ENCODE data around the gene DDX1. TPM values are rescaled to one million over a fixed set of nuclear protein-coding genes. Genes with fewer than 3 reads are reported as not detected.

DDX1 gene
- total RNA-seq, 1 donor from 2014 or later = 167 TPM

DNA sequence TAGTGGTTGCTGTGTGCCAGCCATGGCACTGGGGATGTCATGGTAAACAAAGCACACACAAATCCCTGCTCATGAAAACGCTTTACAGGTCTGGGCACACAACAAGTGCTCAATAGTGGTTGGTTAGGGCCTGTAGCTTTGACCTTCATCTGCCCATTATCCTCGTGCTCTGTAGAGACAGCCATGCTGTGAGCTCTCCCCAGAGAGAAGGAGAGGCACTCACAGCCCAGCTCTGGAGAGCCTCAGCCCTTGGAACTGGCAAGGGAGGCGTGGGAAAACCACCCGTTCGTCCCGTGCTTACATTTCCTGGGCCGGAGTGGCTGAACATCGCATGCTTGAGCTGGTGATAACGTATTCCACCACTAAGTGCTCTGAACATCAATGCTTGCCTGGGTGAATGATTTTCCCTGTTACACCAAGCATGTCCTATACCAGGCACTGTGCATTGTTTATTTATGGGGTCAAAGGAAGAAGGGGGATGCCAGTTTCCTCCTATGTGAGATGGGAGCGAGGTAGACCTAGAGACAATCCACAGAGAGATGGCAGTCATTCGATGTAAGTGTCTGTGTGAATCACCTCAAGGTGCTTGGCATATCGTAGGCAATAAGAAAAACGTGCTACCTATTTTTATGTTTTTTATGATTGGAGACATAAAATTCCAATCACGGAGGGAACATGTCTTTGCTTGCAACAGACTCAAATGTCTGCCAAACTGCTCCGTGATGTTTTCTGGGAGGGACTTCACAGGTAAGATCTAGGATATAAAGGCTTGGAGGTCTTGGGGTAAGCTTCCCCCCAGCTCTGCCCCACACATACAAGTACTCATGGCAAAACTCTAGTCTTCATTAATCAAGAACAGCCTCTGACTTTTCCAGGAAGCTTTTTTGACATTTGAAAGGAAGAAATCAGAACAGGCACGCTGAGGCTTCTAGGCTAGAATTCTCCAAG, 75.5 kb downstream of the DDX1 start:
- DNase-seq (no peak), ATAC-seq (no peak)
- intact Hi-C loops (cut with micrococcal nuclease) = no loop called here

DNA sequence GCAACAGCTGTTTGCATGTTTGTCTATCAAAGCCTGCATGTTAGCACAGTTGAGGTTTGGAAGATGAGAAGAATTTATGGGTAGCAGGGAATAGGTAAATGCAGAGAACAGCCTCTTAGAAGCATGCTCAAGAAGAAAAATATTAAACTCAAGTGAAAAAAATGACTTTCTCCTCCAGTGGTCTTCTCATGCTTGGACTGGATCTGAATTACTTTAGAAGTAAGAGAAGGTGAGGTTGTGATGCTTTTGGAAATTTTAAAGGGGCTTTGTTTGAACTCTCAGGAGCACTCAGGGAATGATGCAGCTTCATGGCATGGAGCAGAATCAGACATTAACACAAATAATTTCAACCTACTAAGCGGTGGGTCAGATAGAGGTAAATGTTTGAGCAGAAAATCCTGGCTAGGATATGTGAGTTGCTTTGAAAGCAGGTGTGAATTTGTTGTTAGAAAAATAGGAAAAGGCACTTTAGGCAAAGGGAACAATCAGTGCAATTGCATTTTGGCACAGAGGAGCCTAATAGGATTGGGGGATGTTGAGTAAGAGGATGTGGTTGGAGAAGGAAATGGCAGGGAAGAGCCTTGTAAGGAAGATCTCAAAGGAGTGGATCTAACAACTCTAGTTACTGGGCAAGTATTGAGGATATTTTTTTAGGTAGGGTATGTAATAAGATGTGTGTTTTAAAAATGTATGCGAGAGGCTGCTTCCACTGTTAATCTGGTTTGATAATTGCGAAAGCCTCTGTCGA, 76.3 kb downstream of the DDX1 start:
- DNase-seq (no peak), ATAC-seq (no peak)
- intact Hi-C loops (cut with micrococcal nuclease) = no loop called here

DNA sequence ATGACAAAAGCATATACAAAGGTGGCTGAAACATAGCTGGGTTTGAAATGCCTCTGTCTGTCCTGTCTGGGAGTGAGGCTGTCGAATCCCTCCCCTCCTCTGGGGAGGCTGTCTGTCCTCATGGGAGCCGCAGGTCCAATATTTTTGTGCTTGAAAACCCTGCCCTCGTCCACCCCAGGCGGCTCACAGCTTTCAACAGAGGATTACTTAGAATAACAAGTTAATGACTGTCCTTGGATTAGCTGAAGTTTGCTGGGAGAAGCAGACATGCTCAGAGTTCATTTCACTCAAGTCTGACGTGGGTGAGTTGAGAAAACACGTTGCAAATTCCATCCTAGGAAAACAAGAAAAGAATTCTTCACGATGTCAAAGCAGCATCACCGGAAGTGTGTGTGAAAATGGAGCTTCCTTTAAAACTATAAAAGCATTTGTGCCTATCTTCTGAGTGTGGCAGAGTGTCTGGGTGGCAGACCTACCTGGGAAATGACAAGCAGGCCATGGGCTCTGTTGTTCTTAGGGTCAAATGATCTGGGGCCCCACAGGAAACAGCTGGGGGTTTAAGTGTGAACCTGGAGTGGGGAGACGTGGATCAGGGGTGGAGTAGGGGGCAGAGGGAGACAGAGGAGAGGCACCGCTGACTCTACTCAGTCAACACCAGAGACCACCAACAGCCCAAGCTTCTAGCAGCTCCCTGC, 77.1 kb downstream of the DDX1 start:
- intact Hi-C loops (cut with micrococcal nuclease) = no loop called here
- DNase-seq = no peak
- ATAC-seq = no peak

DNA sequence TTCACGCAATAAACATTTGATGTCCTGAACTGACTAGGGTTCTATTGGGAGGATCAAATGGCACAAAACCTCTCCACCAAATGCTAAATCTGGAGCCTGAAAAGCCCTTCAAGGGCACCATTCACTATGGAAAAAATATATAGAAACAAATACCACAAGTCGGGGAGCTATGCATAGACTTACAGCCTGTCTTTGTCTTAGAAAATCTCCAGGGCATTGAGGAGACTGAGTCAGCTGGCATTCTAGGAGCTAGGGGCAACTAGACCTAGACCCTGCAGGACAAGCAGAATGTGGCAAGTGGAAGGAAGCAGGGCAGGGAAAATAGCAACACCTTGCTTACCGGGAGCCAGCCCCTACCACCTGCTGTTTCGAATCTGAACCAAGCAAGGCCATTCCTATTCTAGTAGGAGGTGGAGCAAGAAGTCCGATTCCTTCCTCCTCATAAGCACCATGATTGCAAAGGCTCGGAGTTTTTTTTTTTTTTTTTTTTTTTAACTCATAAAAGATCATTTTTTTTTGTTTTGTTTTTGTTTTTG, 77.8 kb downstream of the DDX1 start:
- intact Hi-C loops (cut with micrococcal nuclease) = no loop called here
- ATAC-seq (no peak), DNase-seq (no peak)

DNA sequence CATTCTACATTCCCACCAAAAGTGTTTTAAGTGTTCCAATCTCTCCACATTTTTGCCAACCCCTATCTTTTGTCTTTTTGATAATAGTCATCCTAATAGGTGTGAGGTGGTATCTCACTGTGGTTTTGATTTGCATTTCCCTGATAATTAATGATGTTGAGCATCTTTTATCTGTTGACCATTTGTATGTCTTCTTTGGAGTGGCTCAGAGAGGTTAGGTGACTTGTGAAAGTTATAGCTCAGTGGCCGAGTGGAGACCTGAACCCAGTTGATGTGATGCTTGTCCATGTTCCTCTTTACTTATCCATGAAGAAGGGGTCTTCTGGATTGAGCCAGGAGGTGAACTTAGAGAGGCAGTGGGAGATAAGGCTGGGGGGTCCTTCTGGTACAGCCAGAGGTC, 78.8 kb downstream of the DDX1 start:
- intact Hi-C loops (cut with micrococcal nuclease) = no loop called here
- no peak for DNase-seq
- ATAC-seq = no peak

DNA sequence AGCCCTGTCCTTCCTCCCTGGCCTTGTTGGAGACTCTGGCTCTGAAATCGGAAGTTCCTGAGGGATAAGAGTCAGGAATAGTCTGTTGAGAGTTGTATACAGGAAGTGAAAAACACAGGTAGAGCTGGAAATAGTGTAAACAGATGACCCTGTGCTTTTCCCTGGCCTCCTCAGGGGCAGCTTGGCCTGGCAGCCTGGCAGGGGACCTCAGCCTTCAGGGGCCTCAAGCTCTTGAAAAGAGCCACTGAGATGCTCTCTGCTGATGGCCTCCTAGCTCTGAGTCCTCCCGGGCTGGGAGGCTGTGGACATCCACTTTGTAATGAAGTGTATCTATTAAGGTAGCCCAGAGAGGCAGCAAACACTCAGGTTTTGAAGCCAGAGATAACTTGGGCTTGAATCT, 79.3 kb downstream of the DDX1 start:
- intact Hi-C loops (cut with micrococcal nuclease) = no loop called here
- no peak for ATAC-seq
- DNase-seq = no peak

DNA sequence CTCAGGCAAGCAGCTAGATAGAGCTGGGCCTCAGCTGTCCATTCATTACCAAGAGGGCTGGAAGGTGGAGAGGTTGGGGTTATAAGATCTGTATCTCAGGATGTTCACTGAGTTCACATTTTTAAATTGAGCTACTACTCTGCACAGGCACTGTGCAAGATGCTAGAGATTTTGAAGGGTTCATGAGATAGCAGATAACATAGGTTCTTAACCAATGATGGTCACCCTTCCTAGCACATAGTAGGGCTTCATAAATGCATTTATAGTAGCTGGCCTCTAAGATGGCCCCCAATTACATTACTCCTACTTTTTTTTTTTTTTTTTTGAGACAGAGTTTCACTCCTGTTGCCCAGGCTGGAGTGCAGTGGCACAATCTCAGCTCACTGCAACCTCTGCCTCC, 79.7 kb downstream of the DDX1 start:
- intact Hi-C loops (cut with micrococcal nuclease) = no loop called here
- DNase-seq (no peak), ATAC-seq (no peak)

DNA sequence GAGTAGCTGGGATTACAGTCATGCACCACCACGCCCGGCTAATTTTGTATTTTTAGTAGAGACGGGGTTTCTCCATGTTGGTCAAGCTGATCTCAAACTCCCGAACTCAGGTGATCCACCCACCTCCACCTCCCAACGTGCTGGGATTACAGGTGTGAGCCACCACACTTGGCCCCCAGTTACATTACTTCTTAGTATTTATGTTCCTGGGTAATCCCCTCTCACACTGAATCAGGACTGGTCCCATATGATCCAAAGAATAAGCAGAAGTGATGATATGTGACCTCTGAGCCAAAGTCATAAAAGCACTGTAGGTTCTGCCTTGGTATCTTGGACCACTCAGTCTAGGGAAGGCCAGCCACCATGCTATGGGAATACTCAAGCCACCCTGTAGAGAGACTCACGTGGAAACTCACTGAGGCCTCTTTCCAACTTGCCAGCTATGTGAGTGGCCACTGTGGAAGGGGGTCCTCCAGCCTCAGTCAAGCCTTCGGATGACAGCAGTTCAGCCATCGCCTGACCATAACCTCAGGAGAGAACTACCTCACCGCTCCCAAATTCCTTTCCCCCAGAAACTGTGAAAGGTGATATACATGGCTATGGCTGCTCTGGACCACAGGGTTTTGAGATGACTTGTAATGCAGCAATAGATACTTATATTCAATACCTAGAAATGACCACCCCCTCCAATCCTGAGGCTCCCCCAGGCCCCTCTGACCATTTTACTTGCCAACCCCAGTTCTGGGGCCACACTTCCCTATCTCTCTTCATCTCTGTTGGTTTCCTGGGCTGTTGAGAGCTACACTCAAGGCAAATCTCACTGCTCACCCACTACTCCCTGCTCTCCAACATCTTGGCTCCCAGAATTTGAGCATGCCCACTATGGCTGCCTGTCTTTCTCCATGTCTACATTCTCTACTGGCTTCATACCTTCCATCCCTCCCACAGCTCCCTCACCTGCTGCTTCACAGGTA, 80.5 kb downstream of the DDX1 start:
- ATAC-seq (no peak), DNase-seq (no peak)
- intact Hi-C loops (cut with micrococcal nuclease) = no loop called here

DNA sequence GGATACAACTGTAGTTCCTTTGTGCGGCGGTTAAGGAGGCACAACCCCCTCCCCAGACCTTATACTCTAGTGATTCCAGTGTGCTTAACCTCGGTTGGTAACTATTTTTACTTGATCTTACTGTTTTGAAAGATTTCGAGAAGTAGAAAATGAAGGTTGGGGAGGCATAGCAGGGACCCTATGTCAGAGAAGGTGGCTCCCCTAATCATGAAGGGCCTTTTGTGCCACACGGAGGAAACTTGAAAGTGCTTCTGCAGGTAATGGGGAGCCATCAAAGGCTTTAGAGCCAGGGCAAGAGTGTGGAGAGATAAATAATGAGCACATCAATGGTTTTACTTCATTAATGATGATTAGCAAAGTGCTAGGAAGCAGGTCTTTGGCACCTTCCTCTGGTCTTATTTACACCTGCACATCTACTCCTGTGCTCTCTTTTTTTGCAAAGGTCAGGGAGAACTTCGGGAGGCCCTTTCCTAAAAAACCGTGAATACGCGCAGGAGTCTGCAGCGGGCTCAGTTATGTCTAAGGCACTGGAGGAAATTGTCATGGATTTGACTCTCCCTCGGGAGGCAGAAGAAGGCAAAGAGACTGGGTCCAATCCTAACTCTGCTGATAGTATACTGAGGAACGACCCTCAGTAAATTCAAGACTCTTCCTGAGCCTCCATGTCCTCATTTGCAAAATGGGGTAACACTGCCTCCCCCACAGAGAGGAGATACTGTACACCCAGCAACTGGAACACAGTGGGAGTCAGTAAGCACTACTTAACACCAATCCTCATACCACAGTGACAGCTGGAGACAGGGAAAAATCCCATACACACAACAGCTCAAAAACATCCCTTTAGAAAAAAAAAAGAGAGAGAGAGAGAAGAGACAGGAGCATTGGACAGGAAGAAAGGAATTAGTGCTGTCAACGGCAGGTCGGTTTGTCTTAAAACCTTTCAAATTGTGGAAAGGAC, 81.6 kb downstream of the DDX1 start:
- DNase-seq = no peak
- ATAC-seq = no peak
- intact Hi-C loops (cut with micrococcal nuclease) = no loop called here

DNA sequence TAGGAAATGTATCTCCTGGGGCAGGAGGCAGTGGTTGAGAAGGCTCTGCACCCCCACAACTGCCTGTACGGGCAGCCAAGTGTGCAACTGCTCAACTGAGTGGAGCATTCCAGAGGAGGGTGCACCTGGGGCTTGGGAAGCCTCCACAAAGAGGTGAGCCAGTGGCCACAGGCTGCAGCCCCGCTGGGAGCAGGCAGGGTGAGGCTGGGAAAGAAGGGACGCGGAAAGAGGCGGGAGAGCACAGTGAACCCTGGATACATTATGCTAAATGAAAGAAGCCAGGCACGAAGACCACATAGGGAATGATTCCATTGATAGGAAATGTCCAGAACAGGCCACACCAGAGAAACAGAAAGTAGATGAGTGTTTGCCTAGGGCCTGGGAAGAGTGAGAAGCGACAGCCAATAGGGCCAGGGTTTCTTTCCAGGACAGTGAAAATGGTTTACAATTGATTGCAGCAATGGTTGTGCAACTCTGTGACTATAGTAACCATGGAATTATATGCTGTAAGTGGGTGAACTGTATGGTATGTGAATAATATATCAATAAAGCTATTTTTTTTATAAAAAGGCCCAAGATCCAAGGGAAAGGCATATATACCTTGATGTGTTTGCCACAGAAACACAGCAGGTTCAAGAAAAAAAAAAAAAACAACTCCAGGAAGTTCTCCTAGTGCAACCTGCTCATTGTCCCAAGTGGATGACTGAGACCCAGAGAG, 82.4 kb downstream of the DDX1 start:
- intact Hi-C loops (cut with micrococcal nuclease) = no loop called here
- DNase-seq (no peak), ATAC-seq (no peak)

DNA sequence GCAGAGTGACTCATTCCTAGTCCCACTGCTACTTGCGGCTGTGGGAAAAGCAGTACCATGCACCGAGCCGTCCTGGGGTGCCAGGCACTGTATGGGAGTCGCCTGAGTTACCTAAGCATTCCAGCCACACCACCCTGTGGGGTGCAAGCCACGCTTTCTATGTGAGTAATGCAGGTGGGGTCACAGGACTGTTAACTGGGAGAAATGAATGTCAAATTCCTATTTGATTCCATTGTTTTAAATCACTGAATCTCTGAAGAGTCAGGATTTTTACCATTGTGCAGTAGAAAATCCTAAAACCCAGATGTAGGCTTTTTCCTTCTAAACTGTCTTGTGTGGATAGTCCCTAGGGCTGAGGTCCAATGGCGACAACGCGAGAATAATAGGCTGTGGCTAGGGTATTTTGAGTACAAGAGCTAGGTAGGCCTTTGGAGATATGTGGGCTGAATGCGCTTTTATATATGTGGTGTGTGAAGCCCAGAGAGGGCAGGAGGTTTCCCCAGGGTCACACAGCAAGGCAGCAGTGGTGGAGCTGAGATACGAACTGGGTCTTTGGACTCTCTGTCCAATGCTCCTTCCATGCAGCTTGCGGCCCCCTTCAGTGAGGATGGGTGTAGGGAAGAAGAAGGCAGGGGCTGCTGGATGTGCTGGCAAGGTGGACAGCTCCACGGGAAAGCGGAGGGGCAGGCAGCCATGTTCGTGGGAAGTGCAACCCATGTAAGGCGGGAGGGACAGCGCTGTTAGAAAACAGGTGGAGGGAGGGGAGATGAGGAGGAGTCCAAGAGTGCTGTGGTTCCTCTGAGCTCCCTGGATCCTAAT, 83.2 kb downstream of the DDX1 start:
- no peak for ATAC-seq
- DNase-seq = no peak
- intact Hi-C loops (cut with micrococcal nuclease) = no loop called here

DNA sequence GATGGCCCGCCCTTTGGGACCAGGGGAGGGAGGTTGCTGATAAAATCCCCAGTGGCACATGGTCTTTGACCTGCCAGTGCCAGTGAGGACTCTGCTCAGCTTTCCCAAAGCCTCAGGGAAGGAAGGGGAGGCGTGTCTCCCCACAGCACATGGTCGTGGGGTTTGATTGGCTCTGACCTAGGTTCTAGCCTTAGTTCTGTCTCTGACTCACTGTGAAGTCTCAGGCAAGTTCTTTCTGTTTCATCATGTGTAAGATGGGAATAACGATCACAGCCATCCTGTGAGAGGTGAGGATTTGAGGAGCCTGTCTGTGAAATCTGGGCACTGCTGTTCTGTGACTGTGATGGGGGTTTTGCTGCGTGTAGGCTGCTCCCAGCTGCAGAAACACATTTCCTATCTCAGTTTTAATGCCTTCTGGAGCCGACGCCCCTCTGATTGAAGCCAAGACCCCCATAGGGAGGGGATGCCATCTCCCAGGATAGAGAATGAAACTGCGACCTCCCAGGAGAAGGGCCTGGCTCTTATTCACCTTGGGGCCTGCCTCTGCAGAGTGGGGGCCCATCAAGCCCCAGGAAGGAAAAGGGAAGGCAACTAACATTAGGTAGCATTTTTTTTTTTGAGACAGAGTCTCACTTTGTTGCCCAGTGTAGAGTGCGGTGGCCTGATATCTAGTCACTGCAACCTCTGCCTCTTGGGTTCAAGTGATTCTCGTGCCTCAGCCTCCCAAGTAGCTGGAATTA, 84.0 kb downstream of the DDX1 start:
- intact Hi-C loops (cut with micrococcal nuclease) = no loop called here
- DNase-seq (no peak), ATAC-seq (no peak)

DNA sequence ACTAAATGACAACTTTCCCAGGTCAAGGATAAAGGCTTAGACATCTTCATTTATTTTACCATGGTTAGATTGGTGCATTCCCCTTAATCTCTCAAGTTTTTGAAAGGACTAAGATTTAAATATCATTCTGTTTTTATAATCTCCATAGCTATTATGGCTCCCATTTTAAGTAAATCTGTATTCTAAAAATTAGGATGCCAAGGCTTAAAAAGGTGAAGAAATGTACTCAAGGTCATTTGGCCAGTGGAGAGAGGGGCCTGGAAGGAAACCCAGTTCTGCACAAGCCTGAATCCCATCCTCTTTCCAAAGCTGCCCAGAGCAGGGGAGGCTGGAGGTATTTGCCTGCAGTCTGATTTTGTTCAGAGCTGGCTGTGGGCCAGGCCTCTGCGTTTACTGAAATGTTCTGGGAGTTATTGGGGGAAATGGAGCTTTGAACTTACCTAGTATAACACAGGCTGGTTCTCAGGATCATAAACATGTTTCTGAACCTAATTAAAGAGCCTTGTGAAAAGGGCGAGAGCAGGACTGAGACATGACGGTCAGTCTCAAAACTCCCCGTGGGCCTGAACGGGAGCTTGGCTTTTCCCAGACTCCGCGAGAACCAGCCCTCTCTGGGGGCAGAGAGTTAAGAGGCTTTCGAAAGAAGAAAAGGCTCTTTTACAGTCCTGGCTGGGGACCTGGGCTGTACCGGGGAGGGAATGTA, 85.6 kb downstream of the DDX1 start:
- intact Hi-C loops (cut with micrococcal nuclease) = no loop called here
- ATAC-seq (peak; percentile 57), DNase-seq (peak; percentile 41)

DNA sequence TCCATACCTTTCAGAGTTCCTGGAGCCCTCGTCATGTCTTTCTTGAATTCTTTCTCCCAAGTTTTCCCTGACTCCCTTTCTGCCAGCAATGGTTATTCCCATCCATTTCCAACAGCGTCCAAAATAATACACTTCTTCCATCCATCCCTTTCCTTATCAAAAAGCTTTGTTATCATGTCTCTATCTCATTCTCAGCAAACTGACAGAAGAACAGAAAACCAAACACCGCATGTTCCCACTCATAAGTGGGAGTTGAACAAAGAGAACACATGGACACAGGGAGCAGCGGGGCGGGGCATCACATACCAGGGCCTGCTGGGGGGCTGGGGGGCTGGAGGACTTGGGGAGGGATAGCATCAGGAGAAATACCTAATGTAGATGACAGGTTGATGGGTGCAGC, 86.7 kb downstream of the DDX1 start:
- intact Hi-C loops (cut with micrococcal nuclease) = no loop called here
- ATAC-seq (no peak), DNase-seq (no peak)

DNA sequence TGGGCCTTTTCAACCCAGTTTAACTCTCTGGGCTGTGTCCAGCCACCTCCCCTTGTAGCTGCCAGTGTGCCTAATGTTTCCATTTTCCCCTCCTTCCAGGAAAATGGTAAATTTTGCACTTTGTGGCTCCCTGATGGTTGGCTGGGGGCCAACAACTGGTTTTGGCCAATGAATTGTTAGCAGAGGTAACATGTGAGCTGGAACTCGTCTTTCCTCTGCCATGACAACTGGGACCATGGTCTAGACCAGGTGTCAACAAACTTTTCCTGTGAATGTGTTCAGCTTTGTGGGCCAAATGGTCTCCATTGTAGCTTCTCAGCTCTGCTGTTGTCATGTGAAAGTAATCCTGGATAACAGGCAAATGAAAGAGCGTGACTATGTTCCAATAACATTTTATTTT, 87.2 kb downstream of the DDX1 start:
- intact Hi-C loops (cut with micrococcal nuclease) = no loop called here

More for the DNA sequence above, 87.2 kb downstream of the DDX1 start:
- DNase-seq (no peak), ATAC-seq (no peak)

Measured in left ventricle myocardium superior (tissue), 1 donor.